Measurements from ENCODE around the gene MRTFA. TPM values are rescaled to one million over a fixed set of nuclear protein-coding genes. Genes with fewer than 3 reads are reported as not detected.

MRTFA gene
- total RNA-seq, 1 experiment from 2014 or later = 10.5 TPM

Other genes starting within 250 kb of the MRTFA start
- not detected in 2 replicates for gene MCHR1, start 42.8 kb upstream of the MRTFA start, total RNA-seq (2014; rRNA removed; shearing (Covaris generic))
- gene SLC25A17, start 182.6 kb upstream of the MRTFA start, total RNA-seq (2014; rRNA removed; shearing (Covaris generic)) = 39.0 and 45.4 TPM in 2 replicates
- gene ST13, start 219.9 kb upstream of the MRTFA start, total RNA-seq (2014; rRNA removed; shearing (Covaris generic)) = 385 and 493 TPM in 2 replicates
- gene XPNPEP3, start 220.4 kb upstream of the MRTFA start, total RNA-seq (2014; rRNA removed; shearing (Covaris generic)) = 11.3 and 14.6 TPM in 2 replicates
- not detected in 2 replicates for gene DNAJB7, start 225.4 kb upstream of the MRTFA start, total RNA-seq (2014; rRNA removed; shearing (Covaris generic))

Data from SK-MEL-5 (cell line).